ENCODE measurements around the gene GAB2. TPM values are rescaled to one million over a fixed set of nuclear protein-coding genes. Genes with fewer than 3 reads are reported as not detected.
"Not testable (repeated sequence)": the region's sequence is repeated elsewhere in the genome, so short reads cannot be mapped to it uniquely, and the experiment has no call there.

Gene GAB2
- total RNA-seq, 1 experiment from 2014 or later, result 38.9 TPM

DNA sequence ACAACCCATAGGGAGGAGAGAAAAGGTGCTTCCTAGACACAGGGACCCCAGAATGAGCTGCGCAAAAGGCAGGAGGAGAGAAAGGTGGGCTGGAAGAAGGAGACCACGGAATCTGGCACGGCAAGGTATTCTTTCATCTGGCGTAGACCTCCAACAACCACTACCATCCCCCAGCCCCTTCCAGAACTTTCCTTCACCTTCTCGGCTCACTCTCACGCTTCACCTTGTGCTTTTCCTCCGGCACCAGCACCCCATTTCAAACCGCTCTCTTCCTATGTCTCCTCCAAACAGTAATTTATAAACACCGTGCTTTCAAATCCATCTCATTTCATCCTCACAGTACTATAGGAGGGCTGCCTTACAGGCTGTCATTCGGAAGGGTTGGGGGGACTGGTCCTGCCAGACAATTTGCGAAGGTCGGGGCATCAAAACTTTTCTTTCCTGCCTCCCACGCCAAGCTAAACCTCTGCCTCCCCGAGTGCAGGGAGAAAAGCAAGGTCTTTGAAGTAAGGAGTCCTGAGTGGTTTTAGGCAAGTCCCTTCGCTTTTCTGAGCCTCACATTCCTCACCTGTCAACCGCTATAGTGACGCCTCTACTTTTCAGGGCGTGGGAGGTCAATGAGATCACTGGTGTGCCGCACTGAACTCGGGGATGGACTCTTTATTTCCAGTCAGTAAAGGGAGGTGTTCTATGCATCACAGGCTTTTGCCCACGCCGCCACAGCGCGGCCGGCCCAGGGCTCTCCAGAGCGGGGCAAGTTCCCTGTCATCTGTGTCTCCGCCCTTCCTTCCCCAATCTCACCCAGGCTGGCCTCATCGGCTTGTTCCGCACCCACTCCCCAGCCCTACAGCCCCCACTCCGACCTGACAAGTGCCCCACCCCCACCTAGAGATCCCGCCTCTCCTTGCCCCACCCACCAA lies 230.0 kb downstream of the GAB2 start:
- DNase-seq (ENCODE audit: low read depth, low spot score), result no peak
- in situ Hi-C loops (cut with HindIII; ENCODE audit: low pct_unique_long_range_greater_than_20kb, low sequenced_read_pairs), result no loop called here

DNA sequence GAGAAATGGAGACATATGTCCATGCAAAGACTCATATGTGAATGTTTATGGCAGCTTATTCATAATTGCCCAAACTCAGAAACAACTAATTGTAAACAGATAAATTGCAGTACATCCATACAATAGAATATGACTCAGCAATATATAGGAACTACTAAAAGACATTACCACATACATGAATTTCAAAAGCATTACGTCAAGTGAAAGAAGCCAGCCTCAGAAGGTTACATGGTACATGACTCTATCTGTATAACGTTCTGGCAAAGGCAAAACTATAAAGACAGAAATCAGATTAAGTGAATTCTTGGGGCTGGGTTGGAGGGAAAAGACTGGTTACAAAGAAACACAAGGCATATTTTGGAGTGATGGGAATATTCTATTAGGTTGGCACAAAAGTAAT lies 236.4 kb downstream of the GAB2 start:
- no peak for DNase-seq (ENCODE audit: low read depth, low spot score)
- in situ Hi-C loops (cut with HindIII; ENCODE audit: low pct_unique_long_range_greater_than_20kb, low sequenced_read_pairs), result no loop called here

DNA sequence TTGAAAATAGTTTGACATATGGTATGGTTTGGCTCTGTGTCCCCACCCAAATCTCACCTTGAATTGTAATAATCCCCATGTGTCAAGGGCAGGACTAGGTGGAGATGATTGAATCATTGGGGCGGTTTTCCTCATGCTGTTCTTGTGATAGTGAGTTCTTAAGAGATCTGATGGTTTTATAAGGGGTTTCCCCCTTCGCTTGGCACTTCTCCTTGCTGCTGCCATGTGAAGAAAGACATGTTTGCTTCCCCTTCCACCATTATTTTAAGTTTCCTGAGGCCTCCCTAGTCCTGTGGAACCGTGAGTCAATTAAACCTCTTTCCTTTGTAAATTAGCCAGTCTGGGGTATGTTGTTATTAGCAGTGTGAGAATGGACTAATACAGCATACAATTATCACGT lies 236.9 kb downstream of the GAB2 start:
- in situ Hi-C loops (cut with HindIII; ENCODE audit: low pct_unique_long_range_greater_than_20kb, low sequenced_read_pairs), result no loop called here
- DNase-seq (ENCODE audit: low read depth, low spot score), result no peak

DNA sequence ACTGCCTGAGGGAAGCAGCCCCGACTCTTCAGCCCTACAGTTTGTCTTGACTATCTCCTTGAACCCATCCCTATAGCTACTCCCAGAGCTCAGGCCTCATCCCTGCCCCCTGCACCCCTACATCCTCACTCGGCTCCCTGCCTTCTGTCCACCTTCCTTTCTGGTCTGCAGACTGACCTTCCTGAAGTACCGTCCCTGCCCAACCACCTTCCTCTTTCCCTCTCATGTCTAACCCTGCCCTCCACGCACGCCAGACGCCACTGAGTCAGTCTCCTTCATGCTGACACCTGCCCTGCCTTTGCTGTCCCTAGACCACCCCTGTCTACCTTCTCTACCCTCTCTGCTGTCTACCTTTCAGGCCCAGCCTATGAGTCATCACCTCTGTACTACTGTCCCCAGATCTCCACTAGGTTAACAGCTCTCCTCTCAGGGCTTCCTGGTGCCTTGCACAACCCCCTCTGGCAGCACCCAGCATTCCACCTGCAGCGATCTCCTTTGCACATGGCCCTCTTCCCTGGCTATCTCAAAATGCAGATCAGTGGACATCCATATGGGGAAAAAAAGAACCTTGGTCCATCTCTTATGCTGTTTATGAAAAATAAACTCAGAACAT lies 238.1 kb downstream of the GAB2 start:
- no peak for DNase-seq (ENCODE audit: low read depth, low spot score)
- in situ Hi-C loops (cut with HindIII; ENCODE audit: low pct_unique_long_range_greater_than_20kb, low sequenced_read_pairs), result no loop called here

DNA sequence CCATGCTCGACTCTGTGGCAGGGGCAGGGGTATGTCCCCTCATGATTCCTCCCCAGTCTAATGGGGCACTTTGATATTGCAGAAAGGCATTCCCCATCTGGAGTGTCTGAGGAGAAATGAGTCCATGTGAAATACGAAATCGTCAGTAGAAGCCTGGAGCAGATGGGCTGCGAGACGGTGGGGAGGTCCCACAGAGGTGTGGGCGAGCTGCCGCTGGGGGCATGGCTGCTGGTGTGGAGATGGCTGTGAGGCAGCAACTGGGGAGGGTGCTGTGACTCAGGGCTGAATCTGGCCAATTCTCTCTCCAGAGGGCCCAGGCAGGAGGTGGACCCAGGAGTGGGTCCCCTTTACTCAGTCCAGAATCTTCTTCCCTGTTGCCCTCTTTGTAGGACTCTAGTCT lies 240.4 kb downstream of the GAB2 start:
- no peak for DNase-seq (ENCODE audit: low read depth, low spot score)
- in situ Hi-C loops (cut with HindIII; ENCODE audit: low pct_unique_long_range_greater_than_20kb, low sequenced_read_pairs), result no loop called here

GRCh38 chr11:78176605-78177141 lies 240.9 kb downstream of the GAB2 start:
- in situ Hi-C loops (cut with HindIII; ENCODE audit: low pct_unique_long_range_greater_than_20kb, low sequenced_read_pairs), result no loop called here
- DNase-seq (ENCODE audit: low read depth, low spot score), result no peak

DNA sequence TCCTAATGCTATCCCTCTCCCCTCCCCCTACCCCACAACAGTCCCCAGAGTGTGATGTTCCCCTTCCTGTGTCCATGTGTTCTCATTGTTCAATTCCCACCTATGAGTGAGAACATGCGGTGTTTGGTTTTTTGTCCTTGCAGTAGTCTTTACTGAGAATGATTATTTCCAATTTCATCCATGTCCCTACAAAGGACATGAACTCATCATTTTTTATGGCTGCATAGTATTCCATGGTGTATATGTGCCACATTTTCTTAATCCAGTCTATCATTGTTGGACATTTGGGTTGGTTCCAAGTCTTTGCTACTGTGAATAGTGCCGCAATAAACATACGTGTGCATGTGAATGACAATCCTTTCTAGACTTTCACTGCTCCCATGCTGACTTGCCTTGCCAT lies 241.8 kb downstream of the GAB2 start:
- in situ Hi-C loops (cut with HindIII; ENCODE audit: low pct_unique_long_range_greater_than_20kb, low sequenced_read_pairs); DNase-seq (ENCODE audit: low read depth, low spot score): not testable (repeated sequence)

- DNase-seq (ENCODE audit: low read depth, low spot score), result no peak
- in situ Hi-C loops (cut with HindIII; ENCODE audit: low pct_unique_long_range_greater_than_20kb, low sequenced_read_pairs), result no loop called here
These were observed 245.7 kb downstream of the GAB2 start for GRCh38 chr11:78171951-78172350.

GRCh38 chr11:78170874-78171549 lies 246.6 kb downstream of the GAB2 start:
- DNase-seq (ENCODE audit: low read depth, low spot score), result no peak
- in situ Hi-C loops (cut with HindIII; ENCODE audit: low pct_unique_long_range_greater_than_20kb, low sequenced_read_pairs), result no loop called here

DNA sequence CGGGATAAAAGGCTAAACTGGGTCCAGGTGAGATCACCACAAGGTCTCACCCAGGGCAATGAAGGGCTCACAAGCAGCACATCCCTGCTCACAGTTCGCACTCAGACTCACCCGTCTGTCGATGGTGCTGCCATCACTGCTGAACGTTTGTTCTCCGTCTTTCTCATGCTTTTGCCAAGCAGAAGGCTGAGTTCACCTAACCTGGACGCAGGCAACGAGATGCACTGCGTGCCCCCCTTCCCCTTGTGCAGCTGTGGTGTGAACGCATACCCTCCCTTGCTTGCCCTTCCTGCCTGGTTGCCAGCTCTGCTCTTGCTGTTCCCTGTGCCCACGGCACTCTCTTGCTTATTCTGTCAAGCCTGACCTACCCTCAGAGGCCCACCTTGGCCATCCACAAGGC lies 247.2 kb downstream of the GAB2 start:
- no peak for DNase-seq (ENCODE audit: low read depth, low spot score)
- in situ Hi-C loops (cut with HindIII; ENCODE audit: low pct_unique_long_range_greater_than_20kb, low sequenced_read_pairs), result no loop called here

- no peak for DNase-seq (ENCODE audit: low read depth, low spot score)
- in situ Hi-C loops (cut with HindIII; ENCODE audit: low pct_unique_long_range_greater_than_20kb, low sequenced_read_pairs), result no loop called here
These were observed 248.8 kb downstream of the GAB2 start for GRCh38 chr11:78168539-78169477.

DNA sequence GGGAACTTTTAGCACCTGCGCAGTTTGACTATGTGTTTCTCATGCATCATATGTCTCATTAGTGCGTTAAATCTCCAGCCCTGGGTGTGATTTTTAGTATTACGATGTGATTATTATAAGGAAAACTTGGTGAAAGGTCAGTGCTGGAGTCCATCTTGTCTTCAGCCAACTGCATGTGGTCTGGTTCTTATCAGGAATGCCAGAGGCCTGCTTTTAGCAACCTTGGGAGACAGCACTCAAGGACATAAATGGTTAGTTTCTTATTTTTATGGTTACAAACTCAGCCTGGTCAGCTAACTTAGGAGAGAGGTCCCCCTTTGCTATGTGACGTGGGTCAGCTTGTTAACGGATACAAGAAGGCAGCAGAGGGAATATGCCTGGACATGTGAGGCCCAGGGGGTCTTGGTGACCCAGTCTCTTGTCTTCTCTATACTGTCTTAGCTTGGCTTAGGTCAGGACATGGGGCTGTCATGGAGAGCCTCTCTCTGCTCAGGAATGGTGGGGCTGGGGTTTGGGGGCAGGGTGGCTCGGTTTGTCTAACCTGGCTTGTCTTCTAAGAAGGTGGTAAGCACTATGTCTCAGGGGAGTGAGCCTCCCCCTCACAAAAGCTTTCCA lies 250.7 kb downstream of the GAB2 start:
- in situ Hi-C loops (cut with HindIII; ENCODE audit: low pct_unique_long_range_greater_than_20kb, low sequenced_read_pairs), result no loop called here
- DNase-seq (ENCODE audit: low read depth, low spot score), result no peak

Other genes with a start within 250 kb of the GAB2 start
- gene KCTD21, start 229.2 kb downstream of the GAB2 start, total RNA-seq (2014; rRNA removed; shearing (Covaris generic)), result 5.8 and 6.0 TPM in 2 replicates
- gene USP35, start 228.9 kb downstream of the GAB2 start, total RNA-seq (2014; rRNA removed; shearing (Covaris generic)), result 5.4 and 5.6 TPM in 2 replicates
- 80.8 and 93.1 TPM in 2 replicates for gene NARS2, start 157.0 kb upstream of the GAB2 start, total RNA-seq (2014; rRNA removed; shearing (Covaris generic))

Data from SK-MEL-5 (cell line).